Endodermal cell (in vitro differentiated cells): ENCODE results near the gene CNTFR. TPM values are rescaled to one million over a fixed set of nuclear protein-coding genes. Genes with fewer than 3 reads are reported as not detected.

Source experiments
- DNase-seq: peaks from one replicate; pipeline ENCODE4 v3.0.0-alpha.2; 2017
- H3K27ac ChIP-seq: 2 replicates; pipeline ENCODE4 v1.5.1; 2013; ENCODE audit warnings: mild to moderate bottlenecking, low read depth, low read length, moderate library complexity
- H3K27me3 ChIP-seq: 2 replicates; pipeline ENCODE4 v1.6.1; 2013; ENCODE audit warnings: mild to moderate bottlenecking, low read length, moderate library complexity; ENCODE audit not compliant: insufficient read depth, control insufficient read depth, poor library complexity, severe bottlenecking
- H3K36me3 ChIP-seq: 2 replicates; pipeline ENCODE4 v1.7.0; 2013; ENCODE audit warnings: mild to moderate bottlenecking, low read length, moderate library complexity; ENCODE audit not compliant: control insufficient read depth, insufficient read depth
- H3K4me1 ChIP-seq: one replicate; pipeline ENCODE4 v1.7.0; 2013; ENCODE audit warnings: low read length; ENCODE audit not compliant: control insufficient read depth, insufficient read depth
- H3K4me3 ChIP-seq: 2 replicates; pipeline ENCODE4 v1.5.1; 2013; ENCODE audit warnings: mild to moderate bottlenecking, low read length, moderate library complexity
- H3K9ac ChIP-seq: 2 replicates; pipeline ENCODE4 v1.6.1; 2013; ENCODE audit warnings: mild to moderate bottlenecking, low read length, moderate library complexity; ENCODE audit not compliant: poor library complexity, severe bottlenecking; ENCODE audit errors: extremely low read depth
- H3K9me3 ChIP-seq: 2 replicates; pipeline ENCODE4 v1.6.1; 2013; ENCODE audit warnings: mild to moderate bottlenecking, low read length, moderate library complexity; ENCODE audit not compliant: control insufficient read depth
- H3K27ac Mint-ChIP-seq: 2 replicates; pipeline ENCODE4 v1.8.0; 2020; ENCODE audit warnings: mixed read lengths
- H3K27me3 Mint-ChIP-seq: 2 replicates; pipeline ENCODE4 v1.8.0; 2021; ENCODE audit warnings: mild to moderate bottlenecking, mixed read lengths; ENCODE audit not compliant: insufficient read depth
- H3K36me3 Mint-ChIP-seq: 2 replicates; pipeline ENCODE4 v1.8.0; 2020; ENCODE audit warnings: low read depth, mixed read lengths
- H3K4me1 Mint-ChIP-seq: 2 replicates; pipeline ENCODE4 v1.8.0; 2020; ENCODE audit warnings: mixed read lengths
- H3K4me3 Mint-ChIP-seq: 2 replicates; pipeline ENCODE4 v1.8.0; 2020; ENCODE audit warnings: mild to moderate bottlenecking, moderate library complexity, mixed read lengths
- H3K9me3 Mint-ChIP-seq: 2 replicates; pipeline ENCODE4 v1.8.0; 2020; ENCODE audit warnings: mild to moderate bottlenecking, mixed read lengths
- CTCF ChIP-seq: fragments of 200-600 bp; sonication (generic); conservative IDR thresholded peaks from 2 replicates; pipeline ENCODE4 v1.5.0; 2021; ENCODE audit warnings: antibody characterized with exemption, mild to moderate bottlenecking
- WGBS, 2 experiments: methylation state at CpG; one replicate each; pipeline versions ENCODE4 v1.1.5 to v1.1.7; 2013; ENCODE audit warnings: missing lambda C conversion rate in 2 of 2, mixed read lengths in 1 of 2; ENCODE audit not compliant: insufficient coverage in 1 of 2, insufficient read length in 1 of 2; 5-methylcytosine and 5-hydroxymethylcytosine counted together
- total RNA-seq, 2 donors: library from RNA; stranded (reverse); fragmentation: NEBNext Ultra II Directional in 1 of 2; extraction: Animal tissue kit (Norgen Biotek cat#: 25700) in 1 of 2; gene quantifications; 2 replicates in 1 of 2; 3 replicates in 1 of 2; pipeline ENCODE4 v1.2.1, GENCODE V29; 2021

Gene CNTFR
- total RNA-seq, 2 donors from 2014 or later, result 0.53 to 1.6 TPM

GRCh38 chr9:34585946-34586669, 3.4 kb downstream of the CNTFR start:
- 31 to 42% methylated on average over 6 to 8 of the region's 11 CpGs for WGBS, 2 experiments
- no peaks in the 10 kb centered on the region for H3K36me3 Mint-ChIP-seq
- DNase-seq, result no peak
- peaks cover 97% of the 10 kb centered on the region for H3K27me3 Mint-ChIP-seq
- H3K27ac Mint-ChIP-seq, result no peak overlapping the region
- H3K4me3 ChIP-seq, result no peak overlapping the region
- no peaks in the 10 kb centered on the region for H3K9me3 ChIP-seq
- no peaks in the 10 kb centered on the region for H3K36me3 ChIP-seq
- no peak overlapping the region for H3K4me3 Mint-ChIP-seq
- H3K4me1 ChIP-seq, result peaks cover 3% of the 10 kb centered on the region
- peaks cover 30% of the 10 kb centered on the region for H3K4me1 Mint-ChIP-seq
- TF ChIP-seq CTCF, result no peak
- no peaks in the 10 kb centered on the region for H3K9me3 Mint-ChIP-seq
- no peak overlapping the region for H3K27ac ChIP-seq
- H3K27me3 ChIP-seq, result peaks cover 77% of the 10 kb centered on the region
- H3K9ac ChIP-seq, result no peak overlapping the region

- Mint-ChIP-seq H3K27ac (no peak overlapping the region), H3K36me3 (no peaks in the 10 kb centered on the region), H3K9me3 (no peaks in the 10 kb centered on the region), H3K4me1 (peaks cover 28% of the 10 kb centered on the region), H3K27me3 (peaks cover 97% of the 10 kb centered on the region), H3K4me3 (no peak overlapping the region)
- no peak overlapping the region for H3K4me3 ChIP-seq
- H3K9me3 ChIP-seq, result no peaks in the 10 kb centered on the region
- no peaks in the 10 kb centered on the region for H3K36me3 ChIP-seq
- WGBS, 2 experiments, result 87 to 93% methylated on average over 3 to 5 of the region's 5 CpGs
- no peaks in the 10 kb centered on the region for H3K4me1 ChIP-seq
- TF ChIP-seq CTCF, result no peak
- H3K27me3 ChIP-seq, result peaks cover 76% of the 10 kb centered on the region
- no peak overlapping the region for H3K27ac ChIP-seq
- DNase-seq, result no peak
- no peak overlapping the region for H3K9ac ChIP-seq
Measured at GRCh38 chr9:34584970-34585369, 4.6 kb downstream of the CNTFR start.

- H3K9me3 ChIP-seq, result no peaks in the 10 kb centered on the region
- H3K4me1 ChIP-seq, result peaks cover 8% of the 10 kb centered on the region
- peaks cover 75% of the 10 kb centered on the region for H3K27me3 ChIP-seq
- Mint-ChIP-seq H3K4me3 (no peak overlapping the region), H3K27ac (no peak overlapping the region), H3K4me1 (peaks cover 28% of the 10 kb centered on the region), H3K27me3 (peaks cover 98% of the 10 kb centered on the region), H3K9me3 (no peaks in the 10 kb centered on the region), H3K36me3 (no peaks in the 10 kb centered on the region)
- H3K9ac ChIP-seq, result no peak overlapping the region
- H3K27ac ChIP-seq, result peak overlapping the region; percentile 56
- no peaks in the 10 kb centered on the region for H3K36me3 ChIP-seq
- 88 to 95% methylated on average over 3 to 5 of the region's 5 CpGs for WGBS, 2 experiments
- no peak for TF ChIP-seq CTCF
- no peak overlapping the region for H3K4me3 ChIP-seq
- no peak for DNase-seq
Measured at GRCh38 chr9:34582787-34583186, 6.7 kb downstream of the CNTFR start.
